Cerebellar cortex (tissue), 1 donor: ENCODE results near the gene TRIM77.
"Not testable (repeated sequence)": the region's sequence is repeated elsewhere in the genome, so short reads cannot be mapped to it uniquely, and the experiment has no call there.

Experiments used
- DNase-seq: peaks from one replicate; pipeline ENCODE4 v3.0.0-alpha.2; 2015; ENCODE audit warnings: low spot score

The TRIM77 gene

GRCh38 chr11:89709999-89710398 lies at the start of gene TRIM77:
Gene TRIM77, plus strand, starts transcription at chr11:89710299. Its CDS starts 0 bp downstream, at chr11:89710299.
- not testable (repeated sequence) for DNase-seq

DNA sequence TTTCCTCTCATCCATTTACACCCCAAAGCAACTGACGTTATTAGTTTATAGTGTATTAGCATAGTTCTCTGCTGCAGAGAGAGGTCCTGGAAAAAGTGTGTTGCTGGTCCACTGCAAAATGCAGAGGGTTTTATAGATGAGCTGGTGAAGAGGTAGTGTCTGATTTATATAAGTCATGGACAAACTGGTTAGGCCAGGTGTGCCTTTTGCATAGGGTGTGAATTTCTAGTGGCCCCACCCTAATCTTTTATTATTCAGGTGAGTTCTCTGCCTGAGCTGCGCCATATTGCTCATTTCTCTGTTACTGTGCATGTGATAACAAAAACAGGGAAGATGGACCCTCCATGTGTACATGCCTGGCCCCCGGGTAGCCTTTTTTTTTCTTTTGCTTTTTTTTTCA lies 43.1 kb upstream of the TRIM77 start:
- DNase-seq: no peak

- DNase-seq: not testable (repeated sequence)
Measured at GRCh38 chr11:89668158-89668557, 41.9 kb upstream of the TRIM77 start.

DNA sequence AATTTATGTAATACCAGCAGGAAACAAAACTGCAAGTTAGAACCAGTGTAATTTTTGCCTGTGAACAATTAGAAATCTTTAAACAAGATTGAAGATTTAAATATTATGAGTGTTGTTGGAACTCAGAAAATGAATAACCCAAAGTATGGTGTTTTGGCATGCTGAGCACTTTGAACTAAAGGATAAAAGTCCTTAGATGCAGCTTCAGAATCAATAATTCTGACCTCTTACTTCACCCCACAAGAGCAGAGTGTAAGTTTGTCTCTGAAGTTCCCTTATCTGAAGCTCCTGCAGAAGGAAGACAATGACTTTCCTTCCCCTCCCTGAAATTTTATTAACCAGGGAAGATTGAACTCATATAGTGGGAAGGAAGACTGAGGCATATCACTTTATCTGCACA lies 40.5 kb upstream of the TRIM77 start:
- not testable (repeated sequence) for DNase-seq

- DNase-seq: not testable (repeated sequence)
Measured at GRCh38 chr11:89669993-89670669, 40.0 kb upstream of the TRIM77 start.

DNA sequence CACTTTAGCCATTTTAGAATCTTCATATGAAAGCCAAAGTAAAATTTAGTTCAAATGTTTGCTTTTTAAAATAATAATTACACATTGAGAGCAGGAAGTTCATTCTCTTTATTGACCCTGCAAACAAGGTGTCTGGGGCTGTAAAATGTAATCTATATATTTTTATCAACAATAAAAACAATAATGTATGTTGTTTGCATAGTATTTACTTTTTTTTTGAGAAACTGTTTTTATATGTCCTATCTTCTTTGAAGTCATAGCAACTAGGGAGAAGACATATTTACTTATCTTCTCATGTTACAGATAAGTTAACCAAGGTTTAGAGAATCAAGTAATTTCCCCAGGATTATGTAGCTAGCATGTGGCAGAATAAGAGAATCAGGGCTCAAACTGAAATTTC lies 37.6 kb upstream of the TRIM77 start:
- DNase-seq: not testable (repeated sequence)

- DNase-seq: not testable (repeated sequence)
Measured at GRCh38 chr11:89673380-89673779, 36.7 kb upstream of the TRIM77 start.

GRCh38 chr11:89675383-89675782 lies 34.7 kb upstream of the TRIM77 start:
- DNase-seq: not testable (repeated sequence)

DNA sequence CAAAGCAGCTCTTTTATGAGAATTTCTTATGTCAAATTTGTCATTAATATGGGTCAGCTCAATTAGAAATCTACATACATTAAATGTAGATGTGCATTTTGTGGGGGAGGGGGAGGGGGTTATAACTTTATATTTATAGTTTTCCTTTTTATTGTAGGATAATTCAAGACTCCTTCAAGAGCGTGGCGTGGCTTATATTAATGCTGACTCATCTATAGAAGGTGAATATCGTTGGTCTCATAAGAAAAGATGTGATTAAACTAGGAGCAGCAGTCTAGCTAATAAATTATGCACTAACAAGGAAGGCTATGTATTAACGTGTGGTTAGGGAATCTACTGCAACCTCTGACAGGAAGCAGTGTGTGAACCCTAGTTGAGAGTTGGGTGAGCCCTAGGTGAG lies 34.2 kb upstream of the TRIM77 start:
- DNase-seq: not testable (repeated sequence)

GRCh38 chr11:89707080-89707479 lies 3.0 kb upstream of the TRIM77 start:
- not testable (repeated sequence) for DNase-seq

- not testable (repeated sequence) for DNase-seq
Measured at GRCh38 chr11:89724866-89725498, 14.9 kb downstream of the TRIM77 start.

DNA sequence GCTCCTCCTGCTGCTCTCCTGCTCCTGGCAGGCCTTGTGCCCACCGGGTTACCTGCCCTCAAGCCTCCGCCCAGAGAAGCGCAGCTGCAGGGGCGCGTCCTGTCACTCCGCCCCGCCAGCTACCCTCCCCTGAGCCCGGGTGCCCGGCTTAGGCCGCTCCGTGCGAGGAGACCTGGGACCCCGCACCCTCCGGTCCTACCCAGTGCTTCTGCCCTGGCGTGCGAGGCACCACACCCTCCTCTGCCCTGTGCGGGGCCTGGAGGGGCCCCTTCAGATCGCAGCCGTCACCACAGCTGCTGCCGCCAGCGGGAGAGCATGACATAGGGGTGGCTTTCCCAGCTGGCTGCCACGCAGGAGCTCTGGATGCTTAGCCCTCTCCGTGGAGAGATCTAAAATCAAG lies 20.1 kb downstream of the TRIM77 start:
- DNase-seq: not testable (repeated sequence)

DNA sequence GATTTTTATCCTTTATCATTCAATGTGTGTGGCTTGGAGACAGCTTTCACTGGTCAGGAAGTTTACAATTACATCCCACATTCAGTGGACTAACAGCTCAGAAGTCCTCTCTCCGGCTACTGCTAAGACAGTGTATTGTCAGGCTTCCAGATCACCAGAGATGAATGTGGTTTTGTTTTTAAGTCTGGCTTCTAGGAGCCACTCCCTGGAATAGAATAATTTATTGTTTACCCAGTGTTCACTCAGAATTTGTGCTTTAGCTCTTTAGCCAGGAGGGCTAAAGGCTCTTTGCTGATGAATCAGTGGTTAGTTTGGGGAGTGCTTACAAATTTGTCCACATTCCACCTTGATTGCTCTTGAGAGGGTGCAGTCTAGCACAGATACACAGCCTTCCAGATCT lies 26.5 kb downstream of the TRIM77 start:
- DNase-seq: no peak

DNA sequence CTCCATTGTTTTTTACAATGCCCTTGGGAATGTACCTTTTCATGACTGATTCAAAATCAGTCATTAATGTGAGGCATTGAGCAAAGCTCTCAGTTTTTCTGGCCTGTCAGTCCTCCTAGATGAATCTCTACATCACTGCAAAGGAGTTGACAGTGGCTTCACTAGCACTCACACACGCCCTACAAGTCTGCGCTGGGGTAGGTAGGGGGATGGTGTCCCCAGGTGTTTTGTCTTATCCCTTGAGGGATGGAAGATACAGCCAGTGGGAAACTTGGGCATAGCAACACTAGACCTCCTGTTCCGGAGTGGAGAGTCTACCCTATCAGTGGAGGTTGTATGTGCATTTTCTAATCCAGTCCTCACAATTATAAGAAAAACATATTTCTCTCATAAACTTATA lies 27.0 kb downstream of the TRIM77 start:
- DNase-seq: no peak

GRCh38 chr11:89741406-89741805 lies 31.3 kb downstream of the TRIM77 start:
- DNase-seq: not testable (repeated sequence)

GRCh38 chr11:89744158-89744557 lies 34.1 kb downstream of the TRIM77 start:
- DNase-seq: not testable (repeated sequence)

GRCh38 chr11:89750822-89751221 lies 40.7 kb downstream of the TRIM77 start:
- DNase-seq: not testable (repeated sequence)
